Measurements from ENCODE around the gene UPK1A.

GRCh38 chr19:35713506-35713850, 47.2 kb downstream of the UPK1A start:
- TF ChIP-seq, protein P1, sequence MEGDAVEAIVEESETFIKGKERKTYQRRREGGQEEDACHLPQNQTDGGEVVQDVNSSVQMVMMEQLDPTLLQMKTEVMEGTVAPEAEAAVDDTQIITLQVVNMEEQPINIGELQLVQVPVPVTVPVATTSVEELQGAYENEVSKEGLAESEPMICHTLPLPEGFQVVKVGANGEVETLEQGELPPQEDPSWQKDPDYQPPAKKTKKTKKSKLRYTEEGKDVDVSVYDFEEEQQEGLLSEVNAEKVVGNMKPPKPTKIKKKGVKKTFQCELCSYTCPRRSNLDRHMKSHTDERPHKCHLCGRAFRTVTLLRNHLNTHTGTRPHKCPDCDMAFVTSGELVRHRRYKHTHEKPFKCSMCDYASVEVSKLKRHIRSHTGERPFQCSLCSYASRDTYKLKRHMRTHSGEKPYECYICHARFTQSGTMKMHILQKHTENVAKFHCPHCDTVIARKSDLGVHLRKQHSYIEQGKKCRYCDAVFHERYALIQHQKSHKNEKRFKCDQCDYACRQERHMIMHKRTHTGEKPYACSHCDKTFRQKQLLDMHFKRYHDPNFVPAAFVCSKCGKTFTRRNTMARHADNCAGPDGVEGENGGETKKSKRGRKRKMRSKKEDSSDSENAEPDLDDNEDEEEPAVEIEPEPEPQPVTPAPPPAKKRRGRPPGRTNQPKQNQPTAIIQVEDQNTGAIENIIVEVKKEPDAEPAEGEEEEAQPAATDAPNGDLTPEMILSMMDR (IDR thresholded peaks at IDR 0.05; ENCODE audit: poor library complexity, severe bottlenecking): no peak
- TF ChIP-seq POLR2AphosphoS5 (IDR thresholded peaks at IDR 0.05): no peak
- no peak for TF ChIP-seq EZH2 (IDR thresholded peaks at IDR 0.05; ENCODE audit: borderline replicate concordance, insufficient read depth, low read length, poor library complexity, severe bottlenecking)
- TF ChIP-seq REST (IDR thresholded peaks at IDR 0.05; ENCODE audit: borderline replicate concordance): no peak

Data from neural cell (in vitro differentiated cells).